ENCODE results near the gene MAP3K4.

- no peak for TF ChIP-seq EZH2 (IDR thresholded peaks at IDR 0.05; ENCODE audit: borderline replicate concordance, low read depth, low read length, severe bottlenecking)
- TF ChIP-seq, protein P1, sequence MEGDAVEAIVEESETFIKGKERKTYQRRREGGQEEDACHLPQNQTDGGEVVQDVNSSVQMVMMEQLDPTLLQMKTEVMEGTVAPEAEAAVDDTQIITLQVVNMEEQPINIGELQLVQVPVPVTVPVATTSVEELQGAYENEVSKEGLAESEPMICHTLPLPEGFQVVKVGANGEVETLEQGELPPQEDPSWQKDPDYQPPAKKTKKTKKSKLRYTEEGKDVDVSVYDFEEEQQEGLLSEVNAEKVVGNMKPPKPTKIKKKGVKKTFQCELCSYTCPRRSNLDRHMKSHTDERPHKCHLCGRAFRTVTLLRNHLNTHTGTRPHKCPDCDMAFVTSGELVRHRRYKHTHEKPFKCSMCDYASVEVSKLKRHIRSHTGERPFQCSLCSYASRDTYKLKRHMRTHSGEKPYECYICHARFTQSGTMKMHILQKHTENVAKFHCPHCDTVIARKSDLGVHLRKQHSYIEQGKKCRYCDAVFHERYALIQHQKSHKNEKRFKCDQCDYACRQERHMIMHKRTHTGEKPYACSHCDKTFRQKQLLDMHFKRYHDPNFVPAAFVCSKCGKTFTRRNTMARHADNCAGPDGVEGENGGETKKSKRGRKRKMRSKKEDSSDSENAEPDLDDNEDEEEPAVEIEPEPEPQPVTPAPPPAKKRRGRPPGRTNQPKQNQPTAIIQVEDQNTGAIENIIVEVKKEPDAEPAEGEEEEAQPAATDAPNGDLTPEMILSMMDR (IDR thresholded peaks at IDR 0.05; ENCODE audit: borderline replicate concordance, extremely low read depth, low read length, poor library complexity, severe bottlenecking) = no peak
Measured at GRCh38 chr6:160945516-160946177, 45.9 kb upstream of the MAP3K4 start.

Data from DND-41 (cell line).